Measurements from ENCODE around the gene ABLIM2. TPM values are rescaled to one million over a fixed set of nuclear protein-coding genes. Genes with fewer than 3 reads are reported as not detected.

Gene ABLIM2
- total RNA-seq, 4 donors from 2014 or later: 4.2 to 28.5 (median 8.7) TPM

GRCh38 chr4:8130346-8131066, 28.1 kb downstream of the ABLIM2 start:
- H3K36me3 ChIP-seq: peaks cover 0 to under 1% (median 0%) of the 10 kb centered on the region in 4 donors
- H3K4me3 ChIP-seq: no peak overlapping the region
- no peaks in the 10 kb centered on the region for H3K4me1 ChIP-seq
- WGBS: 80% methylated on average over 10 of the region's 18 CpGs
- no peak for TF ChIP-seq EP300 (IDR thresholded peaks at IDR 0.05)
- no peak for TF ChIP-seq POLR2A (IDR thresholded peaks at IDR 0.05; ENCODE audit: low read depth)
- TF ChIP-seq CTCF (IDR thresholded peaks at IDR 0.05): no peak
- TF ChIP-seq POLR2AphosphoS5 (IDR thresholded peaks at IDR 0.05): no peak
- no peaks in the 10 kb centered on the region for H3K27me3 ChIP-seq
- intact Hi-C loops (cut with DNase I): no loop called here
- no peaks in the 10 kb centered on the region for H3K9me3 ChIP-seq
- H3K27ac ChIP-seq (replicated peaks in 1 of 4): no peak overlapping the region
- DNase-seq (ENCODE audit: extremely low spot score): no peak

GRCh38 chr4:8129785-8130184, 28.8 kb downstream of the ABLIM2 start:
- no peaks in the 10 kb centered on the region for H3K4me1 ChIP-seq
- H3K4me3 ChIP-seq: no peak overlapping the region
- intact Hi-C loops (cut with DNase I): no loop called here
- DNase-seq (ENCODE audit: extremely low spot score): no peak
- H3K27me3 ChIP-seq: no peaks in the 10 kb centered on the region
- 90% methylated on average over 2 of the region's 6 CpGs for WGBS
- H3K36me3 ChIP-seq: peaks cover 0 to 4% (median 0%) of the 10 kb centered on the region in 4 donors
- no peak overlapping the region for H3K27ac ChIP-seq (replicated peaks in 1 of 4)
- no peak for TF ChIP-seq CTCF (IDR thresholded peaks at IDR 0.05)
- TF ChIP-seq EP300 (IDR thresholded peaks at IDR 0.05): no peak
- TF ChIP-seq POLR2A (IDR thresholded peaks at IDR 0.05; ENCODE audit: low read depth): no peak
- no peak for TF ChIP-seq POLR2AphosphoS5 (IDR thresholded peaks at IDR 0.05)
- no peaks in the 10 kb centered on the region for H3K9me3 ChIP-seq

- no peak for DNase-seq (ENCODE audit: extremely low spot score)
- Histone ChIP-seq H3K27me3 (no peaks in the 10 kb centered on the region), H3K4me3 (no peak overlapping the region), H3K27ac (replicated peaks in 1 of 4) (no peak overlapping the region), H3K9me3 (no peaks in the 10 kb centered on the region), H3K36me3 (peaks cover 0 to 4% (median 0%) of the 10 kb centered on the region in 4 donors), H3K4me1 (no peaks in the 10 kb centered on the region)
- TF ChIP-seq POLR2AphosphoS5 (IDR thresholded peaks at IDR 0.05): no peak
- no peak for TF ChIP-seq POLR2A (IDR thresholded peaks at IDR 0.05; ENCODE audit: low read depth)
- TF ChIP-seq CTCF (IDR thresholded peaks at IDR 0.05): no peak
- TF ChIP-seq EP300 (IDR thresholded peaks at IDR 0.05): no peak
- WGBS: 94% methylated on average over 11 of the region's 11 CpGs
- intact Hi-C loops (cut with DNase I): no loop called here
These were observed 29.5 kb downstream of the ABLIM2 start for GRCh38 chr4:8129136-8129535.

- no peak for DNase-seq (ENCODE audit: extremely low spot score)
- Histone ChIP-seq H3K4me3 (no peak overlapping the region), H3K4me1 (peaks cover 0 to 5% (median 0%) of the 10 kb centered on the region in 4 donors), H3K27ac (replicated peaks in 1 of 4) (no peak overlapping the region), H3K9me3 (no peaks in the 10 kb centered on the region), H3K27me3 (no peaks in the 10 kb centered on the region), H3K36me3 (peaks cover 0 to 4% (median 0%) of the 10 kb centered on the region in 4 donors)
- 80% methylated on average over 17 of the region's 19 CpGs for WGBS
- TF ChIP-seq CTCF (IDR thresholded peaks at IDR 0.05) (no peak), POLR2AphosphoS5 (IDR thresholded peaks at IDR 0.05) (no peak), POLR2A (IDR thresholded peaks at IDR 0.05; ENCODE audit: low read depth) (no peak), EP300 (IDR thresholded peaks at IDR 0.05) (no peak)
- intact Hi-C loops (cut with DNase I): no loop called here
These were observed 30.3 kb downstream of the ABLIM2 start for GRCh38 chr4:8128100-8128856.
